ENCODE measurements around the gene MRPL10. TPM values are rescaled to one million over a fixed set of nuclear protein-coding genes. Genes with fewer than 3 reads are reported as not detected.

MRPL10 gene
- total RNA-seq, 5 donors from 2014 or later (not counting 1 experiment from before 2014, with no cell fraction given): 34.1 to 60.1 (median 41.6) TPM

DNA sequence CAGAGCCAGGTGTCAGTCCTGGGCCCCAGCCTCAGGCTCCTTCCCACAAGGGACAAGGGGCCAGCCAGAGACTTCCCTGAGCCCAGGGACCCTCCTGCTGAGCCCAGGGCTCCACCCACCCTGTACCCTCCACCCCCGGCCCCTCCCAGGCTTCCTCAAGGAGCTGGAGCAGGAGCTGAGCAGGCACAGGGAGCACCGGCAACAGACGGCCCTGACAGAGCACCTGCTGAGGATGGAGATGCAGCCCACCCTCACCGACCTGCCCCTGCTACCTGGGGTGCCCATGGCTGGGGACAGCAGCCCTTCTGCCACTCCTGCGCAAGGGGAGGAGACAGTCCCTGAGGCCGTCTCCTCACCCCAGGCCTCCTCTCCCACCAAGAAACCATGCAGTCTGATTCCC lies 5.3 kb upstream of the MRPL10 start:
- 81% methylated on average over 4 of the region's 6 CpGs for WGBS (ENCODE audit: insufficient coverage)
- H3K27me3 ChIP-seq (replicated peaks in 1 of 2; ENCODE audit: control insufficient read depth in 2 of 2, extremely low read depth in 1 of 2, insufficient read depth in 2 of 2, low read length in 1 of 2): no peaks in the 10 kb centered on the region
- H3K4me3 ChIP-seq (ENCODE audit: control insufficient read depth in 1 of 2, extremely low read depth in 1 of 2, low read length in 1 of 2): no peak overlapping the region
- Mint-ChIP-seq H3K4me1 (peaks cover 41 to 56% (median 49%) of the 10 kb centered on the region in 3 donors), H3K4me3 (no peak overlapping the region), H3K9me3 (no peaks in the 10 kb centered on the region), H3K27me3 (no peaks in the 10 kb centered on the region), H3K36me3 (peaks cover 2% of the 10 kb centered on the region), H3K27ac (no peak overlapping the region)
- H3K4me1 ChIP-seq (ENCODE audit: control insufficient read depth in 1 of 2, extremely low read depth in 1 of 2, insufficient read depth in 2 of 2, low read length in 2 of 2): peaks cover 14 to 48% of the 10 kb centered on the region in 2 experiments
- ATAC-seq (replicated peaks in 1 of 4): no peak
- POLR2A ChIA-PET: no interaction called here
- no peaks in the 10 kb centered on the region for H3K9me3 ChIP-seq
- H3K36me3 ChIP-seq (ENCODE audit: control insufficient read depth in 2 of 2, extremely low read depth in 1 of 2, insufficient read depth in 1 of 2, low read length in 1 of 2): peaks cover 16 to 20% of the 10 kb centered on the region in 2 donors
- CTCF ChIA-PET: interaction anchor here in 1 of 2 donors (0.6 kb wide), 1 partner anchor 55 kb away, joined by 3 read pairs; no protein-coding TSS in a partner anchor
- no peak overlapping the region for H3K27ac ChIP-seq (ENCODE audit: low read length)
- DNase-seq: no peak

DNA sequence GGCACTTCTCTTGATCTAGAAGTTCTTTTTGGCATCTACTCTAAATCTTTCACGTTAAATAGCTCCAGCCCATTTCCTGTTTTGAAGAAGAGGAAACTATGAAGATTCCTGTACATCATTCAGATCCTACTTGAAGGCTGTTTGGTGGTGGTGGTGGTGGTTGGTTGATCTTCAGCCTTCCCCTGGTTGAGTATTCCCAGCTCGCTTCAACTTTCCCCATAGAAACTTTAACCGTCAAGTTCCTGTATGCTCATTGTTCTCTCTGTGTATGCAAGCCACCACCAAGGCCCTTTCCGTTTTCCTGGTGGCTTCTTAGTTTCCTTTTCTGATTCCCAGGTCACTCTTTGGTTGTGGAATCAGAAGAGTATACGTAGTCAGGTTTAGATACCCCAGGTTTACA lies 3.4 kb upstream of the MRPL10 start:
- no peaks in the 10 kb centered on the region for H3K27me3 Mint-ChIP-seq
- no peak for ATAC-seq (replicated peaks in 1 of 4)
- H3K27ac ChIP-seq (ENCODE audit: low read length): peak overlapping the region; percentile 48
- peaks cover 2% of the 10 kb centered on the region for H3K36me3 Mint-ChIP-seq
- ChIA-PET POLR2A (no interaction called here), CTCF (interaction anchor here in 1 of 2 donors (0.5 kb wide), 1 partner anchor 299 kb away, joined by 4 read pairs; no protein-coding TSS in a partner anchor)
- H3K9me3 Mint-ChIP-seq: no peaks in the 10 kb centered on the region
- H3K4me3 ChIP-seq (ENCODE audit: control insufficient read depth in 1 of 2, extremely low read depth in 1 of 2, low read length in 1 of 2): no peak overlapping the region
- no peaks in the 10 kb centered on the region for H3K9me3 ChIP-seq
- peak overlapping the region in 2 of 3 donors; percentile 26 to 55 for H3K4me3 Mint-ChIP-seq
- no CpG with 5 or more reads among the region's 5 CpGs for WGBS (ENCODE audit: insufficient coverage)
- peaks cover 16 to 20% of the 10 kb centered on the region in 2 donors for H3K36me3 ChIP-seq (ENCODE audit: control insufficient read depth in 2 of 2, extremely low read depth in 1 of 2, insufficient read depth in 1 of 2, low read length in 1 of 2)
- H3K27me3 ChIP-seq (replicated peaks in 1 of 2; ENCODE audit: control insufficient read depth in 2 of 2, extremely low read depth in 1 of 2, insufficient read depth in 2 of 2, low read length in 1 of 2): no peaks in the 10 kb centered on the region
- no peak for DNase-seq
- H3K4me1 ChIP-seq (ENCODE audit: control insufficient read depth in 1 of 2, extremely low read depth in 1 of 2, insufficient read depth in 2 of 2, low read length in 2 of 2): peaks cover 18 to 46% of the 10 kb centered on the region in 2 experiments
- H3K27ac Mint-ChIP-seq: peak overlapping the region; percentile 79 to 83
- peaks cover 43 to 57% (median 52%) of the 10 kb centered on the region in 3 donors for H3K4me1 Mint-ChIP-seq

DNA sequence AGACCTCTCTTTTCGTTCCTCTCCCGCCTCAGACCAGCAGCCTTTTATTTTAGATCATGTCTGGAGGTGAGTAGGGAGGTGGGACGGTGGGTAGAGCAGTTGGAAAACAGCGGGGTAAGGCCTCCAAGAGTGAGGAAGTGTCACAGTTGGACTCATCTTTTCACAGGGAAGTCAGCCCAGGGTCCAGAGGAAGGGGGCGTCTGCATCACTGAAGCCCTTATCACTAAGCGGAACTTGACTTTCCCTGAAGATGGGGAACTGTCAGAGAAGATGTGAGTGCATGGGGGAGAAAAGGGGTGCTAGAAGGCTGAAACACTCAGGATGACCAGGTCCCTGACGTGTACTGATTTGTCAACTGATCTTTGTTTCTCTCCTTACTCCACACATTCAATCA lies 590 bp upstream of the MRPL10 start:
- peaks cover 51 to 68% (median 61%) of the 10 kb centered on the region in 3 donors for H3K4me1 Mint-ChIP-seq
- H3K27ac ChIP-seq (ENCODE audit: low read length): peak overlapping the region; percentile 99
- no peak for DNase-seq
- H3K27me3 Mint-ChIP-seq: no peaks in the 10 kb centered on the region
- H3K27ac Mint-ChIP-seq: peak overlapping the region; percentile 96 to 98
- 52% methylated on average over 2 of the region's 7 CpGs for WGBS (ENCODE audit: insufficient coverage)
- ChIA-PET CTCF (interaction anchor here in 1 of 2 donors (0.9 to 1.7 kb wide), 7 partner anchors 9 to 183 kb away, joined by 3 to 13 read pairs (median 5); partner anchors contain the start of genes KPNB1, OSBPL7, PNPO and SCRN2), POLR2A (interaction anchor here (0.5 to 0.8 kb wide), 3 partner anchors 9 to 11 kb away, joined by 4 to 5 read pairs (median 4); partner anchors contain the start of genes OSBPL7 (in 1 of the 2) and SCRN2 (in 1 of the 2))
- no peaks in the 10 kb centered on the region for H3K9me3 Mint-ChIP-seq
- H3K36me3 ChIP-seq (ENCODE audit: control insufficient read depth in 2 of 2, extremely low read depth in 1 of 2, insufficient read depth in 1 of 2, low read length in 1 of 2): peaks cover 4 to 19% of the 10 kb centered on the region in 2 donors
- ATAC-seq (replicated peaks in 1 of 4): peak in 1 of 4 experiments; percentile 2
- peak overlapping the region; percentile 92 to 98 (median 94) for H3K4me3 Mint-ChIP-seq
- H3K27me3 ChIP-seq (replicated peaks in 1 of 2; ENCODE audit: control insufficient read depth in 2 of 2, extremely low read depth in 1 of 2, insufficient read depth in 2 of 2, low read length in 1 of 2): no peaks in the 10 kb centered on the region
- H3K36me3 Mint-ChIP-seq: peaks cover 5% of the 10 kb centered on the region
- H3K4me3 ChIP-seq (ENCODE audit: control insufficient read depth in 1 of 2, extremely low read depth in 1 of 2, low read length in 1 of 2): peak overlapping the region; percentile 97 to 98
- no peaks in the 10 kb centered on the region for H3K9me3 ChIP-seq
- peaks cover 18 to 72% of the 10 kb centered on the region in 2 experiments for H3K4me1 ChIP-seq (ENCODE audit: control insufficient read depth in 1 of 2, extremely low read depth in 1 of 2, insufficient read depth in 2 of 2, low read length in 2 of 2)

DNA sequence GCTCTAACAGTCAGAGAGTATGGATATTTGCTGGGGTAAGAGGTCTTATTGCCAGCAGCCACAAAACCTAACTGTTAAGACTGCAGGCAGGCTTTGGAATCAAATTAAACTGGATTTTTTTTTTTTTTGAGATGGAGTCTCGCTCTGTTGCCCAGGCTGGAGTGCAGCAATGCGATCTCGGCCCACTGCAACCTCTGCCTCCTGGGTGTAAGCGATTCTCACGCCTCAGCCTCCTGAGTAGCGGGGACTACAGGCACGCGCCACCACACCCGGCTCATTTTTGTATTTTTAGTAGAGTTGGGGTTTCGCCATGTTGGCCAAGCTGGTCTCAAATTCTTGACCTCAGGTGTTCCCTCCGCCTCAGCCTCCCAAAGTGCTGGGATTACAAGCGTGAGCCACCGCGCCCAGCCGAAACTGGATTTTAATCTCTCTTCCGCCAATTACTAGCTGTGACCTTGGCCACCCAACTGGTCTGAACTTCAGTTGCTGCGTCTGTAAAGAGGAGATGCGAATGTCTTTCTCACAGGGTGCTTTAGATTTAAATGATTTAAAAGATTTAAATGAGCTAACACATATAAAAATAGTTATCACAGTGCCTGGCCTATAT lies 842 bp downstream of the MRPL10 start:
- no peaks in the 10 kb centered on the region for H3K27me3 ChIP-seq (replicated peaks in 1 of 2; ENCODE audit: control insufficient read depth in 2 of 2, extremely low read depth in 1 of 2, insufficient read depth in 2 of 2, low read length in 1 of 2)
- peak overlapping the region; percentile 97 to 98 for H3K4me3 ChIP-seq (ENCODE audit: control insufficient read depth in 1 of 2, extremely low read depth in 1 of 2, low read length in 1 of 2)
- no peak for ATAC-seq (replicated peaks in 1 of 4)
- DNase-seq: peak in 1 of 35 experiments; percentile 3
- Mint-ChIP-seq H3K27ac (peak overlapping the region; percentile 96 to 98), H3K4me1 (peaks cover 48 to 65% (median 57%) of the 10 kb centered on the region in 3 donors), H3K4me3 (peak overlapping the region; percentile 92 to 98 (median 94)), H3K27me3 (no peaks in the 10 kb centered on the region), H3K36me3 (peaks cover 16% of the 10 kb centered on the region), H3K9me3 (no peaks in the 10 kb centered on the region)
- H3K27ac ChIP-seq (ENCODE audit: low read length): peak overlapping the region; percentile 99
- POLR2A ChIA-PET: no interaction called here
- no peaks in the 10 kb centered on the region for H3K9me3 ChIP-seq
- CTCF ChIA-PET: interaction anchor here in 1 of 2 donors (1.1 to 1.7 kb wide), 6 partner anchors 9 to 181 kb away, joined by 3 to 13 read pairs (median 6); partner anchors contain the start of genes KPNB1, OSBPL7, PNPO and SCRN2
- peaks cover 18 to 69% of the 10 kb centered on the region in 2 experiments for H3K4me1 ChIP-seq (ENCODE audit: control insufficient read depth in 1 of 2, extremely low read depth in 1 of 2, insufficient read depth in 2 of 2, low read length in 2 of 2)
- WGBS (ENCODE audit: insufficient coverage): 74% methylated on average over 9 of the region's 18 CpGs
- H3K36me3 ChIP-seq (ENCODE audit: control insufficient read depth in 2 of 2, extremely low read depth in 1 of 2, insufficient read depth in 1 of 2, low read length in 1 of 2): peaks cover 3 to 28% of the 10 kb centered on the region in 2 donors

DNA sequence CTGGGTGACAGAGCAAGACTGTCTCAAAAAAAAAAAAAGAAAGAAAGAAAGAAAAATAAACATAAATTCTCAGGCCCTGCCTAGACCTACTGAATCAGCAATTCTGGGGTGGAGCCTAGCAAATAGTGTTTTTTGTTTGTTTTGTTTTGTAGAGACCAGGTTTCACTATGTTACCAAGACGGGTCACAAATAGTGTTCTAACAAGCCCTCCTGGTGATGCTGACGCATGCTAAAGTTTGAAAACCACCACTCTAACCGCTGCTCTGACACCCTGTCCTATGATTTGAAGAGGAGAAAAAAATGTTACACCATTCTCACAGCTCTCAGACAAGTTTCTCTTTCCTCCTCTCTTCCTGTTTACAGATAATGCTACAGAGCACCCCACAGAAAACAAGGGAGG lies 1.5 kb downstream of the MRPL10 start:
- H3K27me3 Mint-ChIP-seq: no peaks in the 10 kb centered on the region
- no peaks in the 10 kb centered on the region for H3K9me3 Mint-ChIP-seq
- no peaks in the 10 kb centered on the region for H3K9me3 ChIP-seq
- H3K36me3 Mint-ChIP-seq: peaks cover 20% of the 10 kb centered on the region
- peaks cover 18 to 62% of the 10 kb centered on the region in 2 experiments for H3K4me1 ChIP-seq (ENCODE audit: control insufficient read depth in 1 of 2, extremely low read depth in 1 of 2, insufficient read depth in 2 of 2, low read length in 2 of 2)
- peak overlapping the region; percentile 92 to 98 (median 94) for H3K4me3 Mint-ChIP-seq
- H3K36me3 ChIP-seq (ENCODE audit: control insufficient read depth in 2 of 2, extremely low read depth in 1 of 2, insufficient read depth in 1 of 2, low read length in 1 of 2): peaks cover 5 to 32% of the 10 kb centered on the region in 2 donors
- no peaks in the 10 kb centered on the region for H3K27me3 ChIP-seq (replicated peaks in 1 of 2; ENCODE audit: control insufficient read depth in 2 of 2, extremely low read depth in 1 of 2, insufficient read depth in 2 of 2, low read length in 1 of 2)
- ChIA-PET CTCF (no interaction called here), POLR2A (no interaction called here)
- peaks cover 42 to 61% (median 51%) of the 10 kb centered on the region in 3 donors for H3K4me1 Mint-ChIP-seq
- H3K4me3 ChIP-seq (ENCODE audit: control insufficient read depth in 1 of 2, extremely low read depth in 1 of 2, low read length in 1 of 2): peak overlapping the region in 1 of 2 donors; percentile 9
- peak overlapping the region; percentile 96 to 98 for H3K27ac Mint-ChIP-seq
- peak; percentile 26 to 72 (median 51) for ATAC-seq (replicated peaks in 1 of 4)
- WGBS (ENCODE audit: insufficient coverage): 40% methylated on average over 1 of the region's 3 CpGs
- peak in 29 of 35 experiments; percentile 32 to 90 (median 59) for DNase-seq
- peak overlapping the region; percentile 99 for H3K27ac ChIP-seq (ENCODE audit: low read length)

DNA sequence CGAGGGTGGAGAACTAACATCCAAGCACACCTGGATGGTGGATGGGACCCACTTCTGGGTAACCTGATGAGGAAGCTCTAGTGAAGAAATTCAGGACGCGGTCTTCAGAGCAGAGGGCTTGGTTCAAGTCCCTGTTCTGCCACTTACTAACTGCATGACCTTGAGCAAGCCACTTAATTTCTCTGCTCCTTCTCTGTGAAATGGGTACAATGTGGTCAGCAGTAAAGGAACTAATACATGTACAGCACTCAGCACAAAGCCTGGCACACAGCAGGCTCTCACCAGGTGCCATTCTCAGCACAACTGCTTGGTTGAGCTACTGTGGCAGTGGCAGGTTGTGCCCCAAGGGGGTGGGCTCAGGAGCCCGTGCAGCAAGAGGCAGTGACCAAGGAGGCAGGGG lies 7.8 kb downstream of the MRPL10 start:
- Histone ChIP-seq H3K27me3 (replicated peaks in 1 of 2; ENCODE audit: control insufficient read depth in 2 of 2, extremely low read depth in 1 of 2, insufficient read depth in 2 of 2, low read length in 1 of 2) (no peaks in the 10 kb centered on the region), H3K9me3 (no peaks in the 10 kb centered on the region), H3K4me1 (ENCODE audit: control insufficient read depth in 1 of 2, extremely low read depth in 1 of 2, insufficient read depth in 2 of 2, low read length in 2 of 2) (peaks cover 11 to 45% of the 10 kb centered on the region in 2 experiments), H3K4me3 (ENCODE audit: control insufficient read depth in 1 of 2, extremely low read depth in 1 of 2, low read length in 1 of 2) (no peak overlapping the region), H3K27ac (ENCODE audit: low read length) (no peak overlapping the region), H3K36me3 (ENCODE audit: control insufficient read depth in 2 of 2, extremely low read depth in 1 of 2, insufficient read depth in 1 of 2, low read length in 1 of 2) (peaks cover 8 to 63% of the 10 kb centered on the region in 2 donors)
- no peak overlapping the region for H3K27ac Mint-ChIP-seq
- peaks cover 22 to 41% (median 28%) of the 10 kb centered on the region in 3 donors for H3K4me1 Mint-ChIP-seq
- no peaks in the 10 kb centered on the region for H3K9me3 Mint-ChIP-seq
- ATAC-seq (replicated peaks in 1 of 4) (no peak), DNase-seq (no peak)
- POLR2A ChIA-PET: no interaction called here
- WGBS (ENCODE audit: insufficient coverage): 100% methylated on average over 2 of the region's 4 CpGs
- no peak overlapping the region for H3K4me3 Mint-ChIP-seq
- H3K27me3 Mint-ChIP-seq: no peaks in the 10 kb centered on the region
- H3K36me3 Mint-ChIP-seq: peaks cover 32% of the 10 kb centered on the region
- CTCF ChIA-PET: interaction anchor here in 1 of 2 donors (0.6 kb wide), 1 partner anchor 121 kb away, joined by 4 read pairs; no protein-coding TSS in a partner anchor
